OCI-LY7 (cell line): Measurements from ENCODE around the gene TBX22.
"Not testable (repeated sequence)": the region's sequence is repeated elsewhere in the genome, so short reads cannot be mapped to it uniquely, and the experiment has no call there.

Experiments used
- CTCF ChIP-seq: fragments of 200-600 bp; sonication (generic); conservative IDR thresholded peaks from 2 replicates; pipeline ENCODE4 v1.5.1; 2014; ENCODE audit warnings: mild to moderate bottlenecking, antibody characterized with exemption, low read length, moderate library complexity, mixed read lengths
- EZH2phosphoT487 ChIP-seq: fragments of 200-600 bp; sonication (generic); IDR thresholded peaks from 2 replicates; pipeline ENCODE4 v1.6.1; 2018; ENCODE audit warnings: low read depth, borderline replicate concordance, mild to moderate bottlenecking, mixed run types, antibody characterized with exemption, low read length, moderate library complexity, mixed read lengths

- not testable (repeated sequence) for TF ChIP-seq CTCF, EZH2phosphoT487
Observed at GRCh38 chrX:80066156-80066555, 51.6 kb downstream of the TBX22 start.
